IPS DF 4.7 (cell line): ENCODE measurements around the gene MAGI2.

Experiments used
- DNase-seq: peaks from one replicate; pipeline ENCODE4 v3.0.0-alpha.2; 2013; ENCODE audit warnings: low spot score; ENCODE audit errors: extremely low read depth

The MAGI2 gene

GRCh38 chr7:79453558-79454360 lies at the start of gene MAGI2:
MAGI2 (minus strand) TSS chr7:79453667; CDS start chr7:79453320, 347 bp downstream.
- DNase-seq, result no peak

GRCh38 chr7:79502151-79502550 lies 48.7 kb upstream of the MAGI2 start:
- no peak for DNase-seq

GRCh38 chr7:79500759-79501158 lies 47.3 kb upstream of the MAGI2 start:
- no peak for DNase-seq

GRCh38 chr7:79497728-79498127 lies 44.3 kb upstream of the MAGI2 start:
- no peak for DNase-seq

- no peak for DNase-seq
Measured at GRCh38 chr7:79495544-79496272, 42.2 kb upstream of the MAGI2 start.

GRCh38 chr7:79494046-79494445 lies 40.6 kb upstream of the MAGI2 start:
- no peak for DNase-seq

- no peak for DNase-seq
Measured at GRCh38 chr7:79489371-79489770, 35.9 kb upstream of the MAGI2 start.

GRCh38 chr7:79478386-79478785 lies 24.9 kb upstream of the MAGI2 start:
- no peak for DNase-seq

GRCh38 chr7:79475455-79475854 lies 22.0 kb upstream of the MAGI2 start:
- DNase-seq, result no peak

GRCh38 chr7:79471699-79472098 lies 18.2 kb upstream of the MAGI2 start:
- no peak for DNase-seq

GRCh38 chr7:79471283-79471682 lies 17.8 kb upstream of the MAGI2 start:
- DNase-seq, result no peak

- DNase-seq, result no peak
Measured at GRCh38 chr7:79465551-79465950, 12.1 kb upstream of the MAGI2 start.

- DNase-seq, result no peak
Measured at GRCh38 chr7:79464051-79464450, 10.6 kb upstream of the MAGI2 start.

GRCh38 chr7:79462390-79462789 lies 8.9 kb upstream of the MAGI2 start:
- DNase-seq, result no peak

GRCh38 chr7:79461660-79462059 lies 8.2 kb upstream of the MAGI2 start:
- no peak for DNase-seq

GRCh38 chr7:79459381-79459780 lies 5.9 kb upstream of the MAGI2 start:
- no peak for DNase-seq

GRCh38 chr7:79458796-79459195 lies 5.3 kb upstream of the MAGI2 start:
- DNase-seq, result no peak

- no peak for DNase-seq
Measured at GRCh38 chr7:79455173-79455790, 1.8 kb upstream of the MAGI2 start.

GRCh38 chr7:79454361-79454960 lies 994 bp upstream of the MAGI2 start:
- no peak for DNase-seq

GRCh38 chr7:79453266-79453557 lies 255 bp downstream of the MAGI2 start:
- DNase-seq, result no peak

GRCh38 chr7:79452495-79453265 lies 787 bp downstream of the MAGI2 start:
- DNase-seq, result no peak
